Measurements from ENCODE around the gene WDR20. TPM values are rescaled to one million over a fixed set of nuclear protein-coding genes. Genes with fewer than 3 reads are reported as not detected.

Gene WDR20
- total and polyA plus RNA-seq, 2 donors from 2014 or later = 12.6 to 44.2 TPM

GRCh38 chr14:102256716-102257115, 117.0 kb downstream of the WDR20 start:
- no peak for DNase-seq
- no peak overlapping the region for H3K27ac ChIP-seq (ENCODE audit: low read depth in 2 of 2, low read length in 2 of 2)
- peaks cover 0 to 3% (median 0%) of the 10 kb centered on the region in 3 donors for H3K4me1 ChIP-seq (ENCODE audit: control insufficient read depth in 2 of 3, insufficient read depth in 2 of 3, low read depth in 1 of 3, low read length in 3 of 3)
- no peak for TF ChIP-seq CTCF (IDR thresholded peaks at IDR 0.05; ENCODE audit: borderline replicate concordance, extremely low read depth, insufficient read depth)
- no peak for FAIRE-seq
- intact Hi-C loops (cut with DNase I) = no loop called here
- no peaks in the 10 kb centered on the region for H3K36me3 ChIP-seq (ENCODE audit: control insufficient read depth in 2 of 3, insufficient read depth in 3 of 3, low read length in 3 of 3)
- H3K4me3 ChIP-seq (ENCODE audit: low read length in 3 of 3) = no peak overlapping the region
- H3K9ac ChIP-seq (ENCODE audit: low read length in 3 of 3) = no peak overlapping the region
- H3K27me3 ChIP-seq (ENCODE audit: control insufficient read depth, insufficient read depth, low read length) = no peaks in the 10 kb centered on the region
- no peaks in the 10 kb centered on the region for H3K9me3 ChIP-seq (ENCODE audit: control insufficient read depth in 2 of 3, insufficient read depth in 1 of 3, low read length in 3 of 3)

GRCh38 chr14:102258136-102258535, 118.4 kb downstream of the WDR20 start:
- DNase-seq = no peak
- no peaks in the 10 kb centered on the region for H3K27me3 ChIP-seq (ENCODE audit: control insufficient read depth, insufficient read depth, low read length)

More at GRCh38 chr14:102258136-102258535, 118.4 kb downstream of the WDR20 start:
- Histone ChIP-seq H3K9ac (ENCODE audit: low read length in 3 of 3) (no peak overlapping the region), H3K4me1 (ENCODE audit: control insufficient read depth in 2 of 3, insufficient read depth in 2 of 3, low read depth in 1 of 3, low read length in 3 of 3) (peaks cover 0 to 3% (median 0%) of the 10 kb centered on the region in 3 donors), H3K4me3 (ENCODE audit: low read length in 3 of 3) (no peak overlapping the region), H3K9me3 (ENCODE audit: control insufficient read depth in 2 of 3, insufficient read depth in 1 of 3, low read length in 3 of 3) (no peaks in the 10 kb centered on the region), H3K27ac (ENCODE audit: low read depth in 2 of 2, low read length in 2 of 2) (no peak overlapping the region), H3K36me3 (ENCODE audit: control insufficient read depth in 2 of 3, insufficient read depth in 3 of 3, low read length in 3 of 3) (no peaks in the 10 kb centered on the region)
- intact Hi-C loops (cut with DNase I) = no loop called here
- TF ChIP-seq CTCF (IDR thresholded peaks at IDR 0.05; ENCODE audit: borderline replicate concordance, extremely low read depth, insufficient read depth) = no peak
- FAIRE-seq = no peak

Other genes starting within 250 kb of the WDR20 start
- 390 TPM for gene DYNC1H1, start 175.3 kb upstream of the WDR20 start, total RNA-seq
- 132 TPM for gene DYNC1H1, start 175.3 kb upstream of the WDR20 start, polyA plus RNA-seq (ENCODE audit: insufficient read depth, low read depth, low replicate concordance)
- gene HSP90AA1, start 52.9 kb upstream of the WDR20 start, total RNA-seq = 409 TPM
- gene HSP90AA1, start 52.9 kb upstream of the WDR20 start, polyA plus RNA-seq (ENCODE audit: insufficient read depth, low read depth, low replicate concordance) = 455 TPM
- 32.7 TPM for gene MOK, start 165.3 kb downstream of the WDR20 start, total RNA-seq
- gene MOK, start 165.3 kb downstream of the WDR20 start, polyA plus RNA-seq (ENCODE audit: insufficient read depth, low read depth, low replicate concordance) = 20.4 TPM
- gene ZNF839, start 179.8 kb downstream of the WDR20 start, total RNA-seq = 15.8 TPM
- gene ZNF839, start 179.8 kb downstream of the WDR20 start, polyA plus RNA-seq (ENCODE audit: insufficient read depth, low read depth, low replicate concordance) = 7.8 TPM
- gene CINP, start 223.0 kb downstream of the WDR20 start, total RNA-seq = 32.1 TPM
- gene CINP, start 223.0 kb downstream of the WDR20 start, polyA plus RNA-seq (ENCODE audit: insufficient read depth, low read depth, low replicate concordance) = 49.3 TPM
- 30.2 TPM for gene TECPR2, start 223.0 kb downstream of the WDR20 start, total RNA-seq
- 6.0 TPM for gene TECPR2, start 223.0 kb downstream of the WDR20 start, polyA plus RNA-seq (ENCODE audit: insufficient read depth, low read depth, low replicate concordance)

Measured in kidney (tissue), 14 donors.